ENCODE results near the gene WNT7B.
A peak's percentile ranks its signal among the peaks of the same experiment; 100 is the strongest.
"Not testable (repeated sequence)": the region's sequence is repeated elsewhere in the genome, so short reads cannot be mapped to it uniquely, and the experiment has no call there.

The WNT7B gene

GRCh38 chr22:46008836-46009596, 32.1 kb upstream of the WNT7B start:
- no peak for DNase-seq (ENCODE audit: low read depth, low spot score)
- peak overlapping the region; percentile 99 for H3K27ac ChIP-seq

- no peak for DNase-seq (ENCODE audit: low read depth, low spot score)
- H3K27ac ChIP-seq = peak overlapping the region; percentile 99
Measured at GRCh38 chr22:46008291-46008690, 31.3 kb upstream of the WNT7B start.

GRCh38 chr22:46007848-46008261, 30.9 kb upstream of the WNT7B start:
- peak; percentile 45 for DNase-seq (ENCODE audit: low read depth, low spot score)
- H3K27ac ChIP-seq = peak overlapping the region; percentile 99

GRCh38 chr22:46007003-46007847, 30.3 kb upstream of the WNT7B start:
- DNase-seq (ENCODE audit: low read depth, low spot score) = peak; percentile 68
- peak overlapping the region; percentile 99 for H3K27ac ChIP-seq

- H3K27ac ChIP-seq = peak overlapping the region; percentile 99
- DNase-seq (ENCODE audit: low read depth, low spot score) = peak; percentile 41
Measured at GRCh38 chr22:46006379-46007002, 29.5 kb upstream of the WNT7B start.

- not testable (repeated sequence) for DNase-seq (ENCODE audit: low read depth, low spot score); H3K27ac ChIP-seq
Measured at GRCh38 chr22:46005116-46005705, 28.2 kb upstream of the WNT7B start.

GRCh38 chr22:46004105-46004866, 27.3 kb upstream of the WNT7B start:
- H3K27ac ChIP-seq = no peak overlapping the region
- DNase-seq (ENCODE audit: low read depth, low spot score) = no peak

GRCh38 chr22:46003271-46004091, 26.5 kb upstream of the WNT7B start:
- no peak for DNase-seq (ENCODE audit: low read depth, low spot score)
- H3K27ac ChIP-seq = no peak overlapping the region

GRCh38 chr22:46002757-46003270, 25.9 kb upstream of the WNT7B start:
- no peak overlapping the region for H3K27ac ChIP-seq
- DNase-seq (ENCODE audit: low read depth, low spot score) = no peak

- no peak overlapping the region for H3K27ac ChIP-seq
- DNase-seq (ENCODE audit: low read depth, low spot score) = no peak
Measured at GRCh38 chr22:46001426-46002106, 24.6 kb upstream of the WNT7B start.

- H3K27ac ChIP-seq = no peak overlapping the region
- DNase-seq (ENCODE audit: low read depth, low spot score) = no peak
Measured at GRCh38 chr22:46001046-46001425, 24.1 kb upstream of the WNT7B start.

- H3K27ac ChIP-seq = no peak overlapping the region
- no peak for DNase-seq (ENCODE audit: low read depth, low spot score)
Measured at GRCh38 chr22:46000081-46001027, 23.4 kb upstream of the WNT7B start.

- no peak overlapping the region for H3K27ac ChIP-seq
- DNase-seq (ENCODE audit: low read depth, low spot score) = no peak
Measured at GRCh38 chr22:45999379-45999971, 22.5 kb upstream of the WNT7B start.

GRCh38 chr22:45998638-45999378, 21.8 kb upstream of the WNT7B start:
- H3K27ac ChIP-seq = no peak overlapping the region
- no peak for DNase-seq (ENCODE audit: low read depth, low spot score)

- peak overlapping the region; percentile 16 for H3K27ac ChIP-seq
- DNase-seq (ENCODE audit: low read depth, low spot score) = no peak
Measured at GRCh38 chr22:45997777-45998637, 21.0 kb upstream of the WNT7B start.

Data from epithelial cell of prostate (primary cell).